ENCODE data around the gene CENPB. TPM values are rescaled to one million over a fixed set of nuclear protein-coding genes. Genes with fewer than 3 reads are reported as not detected.

Gene CENPB
- polyA plus RNA-seq, 1 experiment, result 29.7 TPM

GRCh38 chr20:3778976-3779375, 7.6 kb downstream of the CENPB start:
- ChIA-PET CTCF (interaction anchor here (0.9 to 2.8 kb wide), 4 partner anchors 11 to 105 kb away, joined by 3 to 18 read pairs (median 6); partner anchors contain the start of gene ADISSP), POLR2A (interaction anchor here (0.5 to 1.7 kb wide), 2 partner anchors 11 to 248 kb away, joined by 12 to 14 read pairs; partner anchors contain the start of gene ADISSP)
- Histone ChIP-seq H3K27ac (ENCODE audit: low read depth, low read length) (no peak overlapping the region), H3K9me3 (ENCODE audit: control insufficient read depth, insufficient read depth, low read length) (no peaks in the 10 kb centered on the region), H3K4me3 (ENCODE audit: low read depth, low read length) (no peak overlapping the region), H3K27me3 (ENCODE audit: control insufficient read depth, insufficient read depth, low read length) (peaks cover 7% of the 10 kb centered on the region)
- TF ChIP-seq CTCF (IDR thresholded peaks at IDR 0.05; ENCODE audit: low read depth, low read length), result no peak
- DNase-seq (ENCODE audit: low read depth, low spot score), result no peak

GRCh38 chr20:3777716-3778629, 8.6 kb downstream of the CENPB start:
- Histone ChIP-seq H3K4me3 (ENCODE audit: low read depth, low read length) (peak overlapping the region; percentile 60), H3K27ac (ENCODE audit: low read depth, low read length) (no peak overlapping the region), H3K27me3 (ENCODE audit: control insufficient read depth, insufficient read depth, low read length) (peaks cover 7% of the 10 kb centered on the region), H3K9me3 (ENCODE audit: control insufficient read depth, insufficient read depth, low read length) (no peaks in the 10 kb centered on the region)
- POLR2A ChIA-PET, result interaction anchor here (0.7 to 1.7 kb wide), 2 partner anchors 10 to 67 kb away, joined by 3 to 14 read pairs; partner anchors contain the start of gene ADISSP
- CTCF ChIA-PET, result interaction anchor here (0.6 to 2.8 kb wide), 7 partner anchors 8 to 314 kb away, joined by 3 to 18 read pairs (median 3); partner anchors contain the start of genes ADISSP and CENPB
- DNase-seq (ENCODE audit: low read depth, low spot score), result no peak
- TF ChIP-seq CTCF (IDR thresholded peaks at IDR 0.05; ENCODE audit: low read depth, low read length), result no peak

- peaks cover 7% of the 10 kb centered on the region for H3K27me3 ChIP-seq (ENCODE audit: control insufficient read depth, insufficient read depth, low read length)
- POLR2A ChIA-PET, result interaction anchor here (0.6 to 1.7 kb wide), 2 partner anchors 9 to 43 kb away, joined by 3 to 14 read pairs; partner anchors contain the start of genes ADISSP and AP5S1
- DNase-seq (ENCODE audit: low read depth, low spot score), result no peak
- CTCF ChIA-PET, result interaction anchor here (1.2 to 2.8 kb wide), 3 partner anchors 9 to 100 kb away, joined by 3 to 18 read pairs (median 8); partner anchors contain the start of genes ADISSP and CENPB
- no peak for TF ChIP-seq CTCF (IDR thresholded peaks at IDR 0.05; ENCODE audit: low read depth, low read length)
- peak overlapping the region; percentile 60 for H3K4me3 ChIP-seq (ENCODE audit: low read depth, low read length)
- H3K27ac ChIP-seq (ENCODE audit: low read depth, low read length), result no peak overlapping the region
- H3K9me3 ChIP-seq (ENCODE audit: control insufficient read depth, insufficient read depth, low read length), result no peaks in the 10 kb centered on the region
Observed at GRCh38 chr20:3777381-3777715, 9.2 kb downstream of the CENPB start.

GRCh38 chr20:3775457-3776108, 11.0 kb downstream of the CENPB start:
- POLR2A ChIA-PET, result no interaction called here
- no peak for DNase-seq (ENCODE audit: low read depth, low spot score)
- CTCF ChIA-PET, result no interaction called here
- no peak overlapping the region for H3K27ac ChIP-seq (ENCODE audit: low read depth, low read length)
- no peak overlapping the region for H3K4me3 ChIP-seq (ENCODE audit: low read depth, low read length)
- no peak for TF ChIP-seq CTCF (IDR thresholded peaks at IDR 0.05; ENCODE audit: low read depth, low read length)
- H3K9me3 ChIP-seq (ENCODE audit: control insufficient read depth, insufficient read depth, low read length), result no peaks in the 10 kb centered on the region
- H3K27me3 ChIP-seq (ENCODE audit: control insufficient read depth, insufficient read depth, low read length), result peaks cover 7% of the 10 kb centered on the region

Measured in AG04450 (cell line).